ENCODE data around the gene RAD51B.

The RAD51B gene

GRCh38 chr14:68585690-68586089 is 766.1 kb downstream of the RAD51B start:
- TF ChIP-seq GABPA (IDR thresholded peaks at IDR 0.05; ENCODE audit: low read depth) (no peak), SPI1 (IDR thresholded peaks at IDR 0.05; ENCODE audit: borderline replicate concordance, low read depth) (no peak), POLR2AphosphoS5 (IDR thresholded peaks at IDR 0.05; ENCODE audit: low read depth) (no peak), REST (IDR thresholded peaks at IDR 0.05; ENCODE audit: insufficient replicate concordance, low read depth) (no peak)
- TF ChIP-seq, protein P1, sequence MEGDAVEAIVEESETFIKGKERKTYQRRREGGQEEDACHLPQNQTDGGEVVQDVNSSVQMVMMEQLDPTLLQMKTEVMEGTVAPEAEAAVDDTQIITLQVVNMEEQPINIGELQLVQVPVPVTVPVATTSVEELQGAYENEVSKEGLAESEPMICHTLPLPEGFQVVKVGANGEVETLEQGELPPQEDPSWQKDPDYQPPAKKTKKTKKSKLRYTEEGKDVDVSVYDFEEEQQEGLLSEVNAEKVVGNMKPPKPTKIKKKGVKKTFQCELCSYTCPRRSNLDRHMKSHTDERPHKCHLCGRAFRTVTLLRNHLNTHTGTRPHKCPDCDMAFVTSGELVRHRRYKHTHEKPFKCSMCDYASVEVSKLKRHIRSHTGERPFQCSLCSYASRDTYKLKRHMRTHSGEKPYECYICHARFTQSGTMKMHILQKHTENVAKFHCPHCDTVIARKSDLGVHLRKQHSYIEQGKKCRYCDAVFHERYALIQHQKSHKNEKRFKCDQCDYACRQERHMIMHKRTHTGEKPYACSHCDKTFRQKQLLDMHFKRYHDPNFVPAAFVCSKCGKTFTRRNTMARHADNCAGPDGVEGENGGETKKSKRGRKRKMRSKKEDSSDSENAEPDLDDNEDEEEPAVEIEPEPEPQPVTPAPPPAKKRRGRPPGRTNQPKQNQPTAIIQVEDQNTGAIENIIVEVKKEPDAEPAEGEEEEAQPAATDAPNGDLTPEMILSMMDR (IDR thresholded peaks at IDR 0.05; ENCODE audit: insufficient read depth, low read length): no peak
- no peak overlapping the region for H3K27ac ChIP-seq (replicated peaks)
- no peak for DNase-seq (ENCODE audit: low read depth in 1 of 2, low spot score in 1 of 2)

GRCh38 chr14:68586896-68587751 is 767.5 kb downstream of the RAD51B start:
- no peak overlapping the region for H3K4me3 ChIP-seq (replicated peaks; ENCODE audit: insufficient read depth, low read length)
- no peaks in the 10 kb centered on the region for H3K27me3 ChIP-seq (ENCODE audit: insufficient read depth, poor library complexity, severe bottlenecking)
- no peak overlapping the region for H3K27ac ChIP-seq (replicated peaks)
- TF ChIP-seq POLR2AphosphoS5 (IDR thresholded peaks at IDR 0.05; ENCODE audit: low read depth): no peak
- no peak for TF ChIP-seq GABPA (IDR thresholded peaks at IDR 0.05; ENCODE audit: low read depth)
- TF ChIP-seq SPI1 (IDR thresholded peaks at IDR 0.05; ENCODE audit: borderline replicate concordance, low read depth): no peak
- TF ChIP-seq, protein P1 (IDR thresholded peaks at IDR 0.05; ENCODE audit: insufficient read depth, low read length): no peak
- TF ChIP-seq REST (IDR thresholded peaks at IDR 0.05; ENCODE audit: insufficient replicate concordance, low read depth): no peak
- no peak for DNase-seq (ENCODE audit: low read depth in 1 of 2, low spot score in 1 of 2)

More at GRCh38 chr14:68585690-68586089, 766.1 kb downstream of the RAD51B start:
- H3K4me3 ChIP-seq (replicated peaks; ENCODE audit: insufficient read depth, low read length): no peak overlapping the region
- no peaks in the 10 kb centered on the region for H3K27me3 ChIP-seq (ENCODE audit: insufficient read depth, poor library complexity, severe bottlenecking)

GRCh38 chr14:68587931-68588330 is 768.4 kb downstream of the RAD51B start:
- H3K4me3 ChIP-seq (replicated peaks; ENCODE audit: insufficient read depth, low read length): no peak overlapping the region
- TF ChIP-seq, protein P1 (IDR thresholded peaks at IDR 0.05; ENCODE audit: insufficient read depth, low read length): no peak
- TF ChIP-seq REST (IDR thresholded peaks at IDR 0.05; ENCODE audit: insufficient replicate concordance, low read depth): no peak
- TF ChIP-seq GABPA (IDR thresholded peaks at IDR 0.05; ENCODE audit: low read depth): no peak
- DNase-seq (ENCODE audit: low read depth in 1 of 2, low spot score in 1 of 2): no peak
- H3K27me3 ChIP-seq (ENCODE audit: insufficient read depth, poor library complexity, severe bottlenecking): no peaks in the 10 kb centered on the region
- H3K27ac ChIP-seq (replicated peaks): no peak overlapping the region

Measured in HL-60 (cell line).